ENCODE results near the gene NEK4. TPM values are rescaled to one million over a fixed set of nuclear protein-coding genes. Genes with fewer than 3 reads are reported as not detected.

The NEK4 gene
- total and polyA plus RNA-seq, 10 of the 15 experiments (the other 5 are each of a cell fraction or from before 2014, with no cell fraction given), result 7.0 to 29.1 (median 16.4) TPM

DNA sequence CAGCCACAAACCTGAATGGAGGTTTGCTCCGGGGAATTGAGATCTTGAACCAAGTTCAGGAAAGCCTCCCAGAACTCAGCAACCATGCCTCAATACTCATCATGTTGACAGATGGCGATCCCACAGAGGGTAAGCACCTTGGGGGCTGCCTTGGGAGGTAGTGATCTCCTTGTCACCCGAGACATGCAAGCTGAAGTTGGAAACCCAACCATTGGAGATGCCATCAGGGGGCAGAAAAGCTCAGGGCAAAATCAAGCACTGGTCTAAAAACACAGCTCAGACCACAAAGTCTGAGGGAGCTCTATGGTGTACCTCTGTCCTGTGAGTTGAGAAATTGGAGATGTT is 12.4 kb upstream of the NEK4 start:
- 19% methylated on average over 3 of the region's 3 CpGs for WGBS (ENCODE audit: insufficient coverage, insufficient replicate concordance, low lambda C conversion rate, missing lambda C conversion rate)

More for the DNA sequence above, 12.4 kb upstream of the NEK4 start:
- Histone ChIP-seq H3K4me3 (no peak overlapping the region), H3K4me2 (ENCODE audit: control insufficient read depth, insufficient read depth) (no peak overlapping the region), H2AFZ (ENCODE audit: control insufficient read depth, low read depth, low read length) (no peak overlapping the region), H3K9ac (ENCODE audit: control insufficient read depth, insufficient read depth, low read length) (no peak overlapping the region), H3K9me3 (replicated peaks; ENCODE audit: control insufficient read depth, insufficient read depth, low read length) (no peaks in the 10 kb centered on the region), H3K27me3 (replicated peaks in 1 of 2; ENCODE audit: control insufficient read depth in 2 of 2, insufficient read depth in 2 of 2, low read length in 1 of 2) (no peaks in the 10 kb centered on the region; a peak in 1 of 4 replicates), H3K27ac (ENCODE audit: control insufficient read depth, insufficient read depth) (no peak overlapping the region), H3K79me2 (ENCODE audit: control insufficient read depth, insufficient read depth, low read length) (no peaks in the 10 kb centered on the region), H4K20me1 (ENCODE audit: control insufficient read depth, insufficient read depth) (no peaks in the 10 kb centered on the region), H3K4me1 (ENCODE audit: control insufficient read depth, insufficient read depth, low read length) (peaks cover 11% of the 10 kb centered on the region), H3K36me3 (ENCODE audit: control insufficient read depth in 2 of 2, insufficient read depth in 2 of 2, low read length in 1 of 2) (no peaks in the 10 kb centered on the region)
- no peak for FAIRE-seq
- ATAC-seq, result no peak
- no peak for TF ChIP-seq TARDBP (IDR thresholded peaks at IDR 0.05; ENCODE audit: borderline replicate concordance)
- TF ChIP-seq, protein P1, sequence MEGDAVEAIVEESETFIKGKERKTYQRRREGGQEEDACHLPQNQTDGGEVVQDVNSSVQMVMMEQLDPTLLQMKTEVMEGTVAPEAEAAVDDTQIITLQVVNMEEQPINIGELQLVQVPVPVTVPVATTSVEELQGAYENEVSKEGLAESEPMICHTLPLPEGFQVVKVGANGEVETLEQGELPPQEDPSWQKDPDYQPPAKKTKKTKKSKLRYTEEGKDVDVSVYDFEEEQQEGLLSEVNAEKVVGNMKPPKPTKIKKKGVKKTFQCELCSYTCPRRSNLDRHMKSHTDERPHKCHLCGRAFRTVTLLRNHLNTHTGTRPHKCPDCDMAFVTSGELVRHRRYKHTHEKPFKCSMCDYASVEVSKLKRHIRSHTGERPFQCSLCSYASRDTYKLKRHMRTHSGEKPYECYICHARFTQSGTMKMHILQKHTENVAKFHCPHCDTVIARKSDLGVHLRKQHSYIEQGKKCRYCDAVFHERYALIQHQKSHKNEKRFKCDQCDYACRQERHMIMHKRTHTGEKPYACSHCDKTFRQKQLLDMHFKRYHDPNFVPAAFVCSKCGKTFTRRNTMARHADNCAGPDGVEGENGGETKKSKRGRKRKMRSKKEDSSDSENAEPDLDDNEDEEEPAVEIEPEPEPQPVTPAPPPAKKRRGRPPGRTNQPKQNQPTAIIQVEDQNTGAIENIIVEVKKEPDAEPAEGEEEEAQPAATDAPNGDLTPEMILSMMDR (IDR thresholded peaks at IDR 0.05 in 2 of 3, conservative IDR thresholded peaks at IDR 0.05 in 1 of 3; ENCODE audit: control insufficient read depth in 2 of 3, extremely low read depth in 1 of 3, insufficient read depth in 1 of 3, low read depth in 3 of 3, low read length in 3 of 3), result peak in 1 of 3 experiments; percentile 6; a peak in 1 of 6 replicates
- no peak for TF ChIP-seq ZNF622 (IDR thresholded peaks at IDR 0.05)
- in situ Hi-C loops (cut with MboI) (no loop called here), intact Hi-C loops (cut with micrococcal nuclease; ENCODE audit: unreplicated experiment) (no loop called here)
- ChIA-PET POLR2A (interaction anchor here (0.5 kb wide), 1 partner anchor 275 kb away, joined by 4 read pairs; no protein-coding TSS in a partner anchor), SMC1A (ENCODE audit: uncharacterized antibody, unreplicated experiment) (no interaction called here), CTCF (interaction anchor here (1.4 kb wide), 1 partner anchor 41 kb away, joined by 3 read pairs; no protein-coding TSS in a partner anchor), RAD21 (ENCODE audit: unreplicated experiment) (no interaction called here)
- BruUV-seq (replicated peaks), result no TSS peak
- no peak for DNase-seq (ENCODE audit: low read depth, low spot score)

Data from GM12878 (cell line).